DND-41 (cell line): ENCODE data around the gene FGFBP1.

Source experiments
- CTCF ChIP-seq: IDR thresholded peaks from 2 replicates; pipeline ENCODE4 v1.5.1; 2012; ENCODE audit warnings: borderline replicate concordance, low read length, moderate library complexity, mild to moderate bottlenecking; ENCODE audit not compliant: poor library complexity, severe bottlenecking; ENCODE audit errors: extremely low read depth
- EZH2 ChIP-seq: IDR thresholded peaks from 3 replicates; pipeline ENCODE4 v1.6.1; 2012; ENCODE audit warnings: borderline replicate concordance, low read depth, mild to moderate bottlenecking, moderate library complexity, low read length, inconsistent platforms; ENCODE audit not compliant: severe bottlenecking

- TF ChIP-seq CTCF (no peak), EZH2 (no peak)
Observed at GRCh38 chr4:15958562-15958961, 20.0 kb upstream of the FGFBP1 start.
